ENCODE results near the gene CERT1. TPM values are rescaled to one million over a fixed set of nuclear protein-coding genes. Genes with fewer than 3 reads are reported as not detected.

The CERT1 gene
- polyA plus RNA-seq, 1 of the 3 experiments (the other 2 are of a cell fraction) = 4.5 TPM

- TF ChIP-seq TEAD4 (IDR thresholded peaks at IDR 0.05; ENCODE audit: borderline replicate concordance, insufficient read depth) = no peak
- TF ChIP-seq IRF3 (IDR thresholded peaks at IDR 0.05; ENCODE audit: low read depth, low read length) = no peak
- TF ChIP-seq REST (IDR thresholded peaks at IDR 0.05; ENCODE audit: low read depth, low read length) = no peak
Measured at GRCh38 chr5:75375414-75375813, 136.0 kb downstream of the CERT1 start (continued).

GRCh38 chr5:75374394-75374814 is 137.0 kb downstream of the CERT1 start:
- Histone ChIP-seq H3K9me2 (no peaks in the 10 kb centered on the region), H3K79me2 (ENCODE audit: insufficient read depth) (no peaks in the 10 kb centered on the region), H3K27ac (ENCODE audit: low read depth in 2 of 2, low read length in 1 of 2) (no peak overlapping the region), H3K36me3 (replicated peaks in 1 of 2; ENCODE audit: control insufficient read depth in 1 of 2, insufficient read depth in 2 of 2, low read length in 1 of 2) (peaks cover 10 to 30% of the 10 kb centered on the region in 2 experiments), H4K20me1 (ENCODE audit: insufficient read depth) (no peaks in the 10 kb centered on the region), H3K4me3 (ENCODE audit: low read depth in 2 of 2, low read length in 1 of 2) (no peak overlapping the region), H3K9ac (no peak overlapping the region), H3K27me3 (ENCODE audit: insufficient read depth) (no peaks in the 10 kb centered on the region), H3K4me1 (ENCODE audit: control insufficient read depth in 1 of 2, insufficient read depth in 2 of 2, low read depth in 1 of 2, low read length in 1 of 2) (peaks cover 0 to 2% of the 10 kb centered on the region in 2 experiments; a peak in 1 of 4 replicates), H3F3A (replicated peaks; ENCODE audit: insufficient read depth) (no peaks in the 10 kb centered on the region), H3K9me3 (no peaks in the 10 kb centered on the region), H2AFZ (ENCODE audit: low read depth) (no peak overlapping the region), H3K4me2 (no peak overlapping the region)
- ChIA-PET POLR2A (no interaction called here), CTCF (no interaction called here)
- WGBS (ENCODE audit: low lambda C conversion rate) = 96% methylated on average over 12 of the region's 12 CpGs
- TF ChIP-seq TEAD4 (IDR thresholded peaks at IDR 0.05; ENCODE audit: borderline replicate concordance, insufficient read depth) (no peak), PBX3 (IDR thresholded peaks at IDR 0.05) (no peak), RCOR1 (IDR thresholded peaks at IDR 0.05; ENCODE audit: low read length) (no peak), SIN3A (IDR thresholded peaks at IDR 0.05; ENCODE audit: borderline replicate concordance, low read depth, low read length) (no peak), JUND (IDR thresholded peaks at IDR 0.05) (no peak), FOSL2 (IDR thresholded peaks at IDR 0.05; ENCODE audit: borderline replicate concordance, low read depth) (no peak), GATA2 (CRISPR knock-in tag; IDR thresholded peaks at IDR 0.05) (no peak), GABPA (IDR thresholded peaks at IDR 0.05; ENCODE audit: low read depth) (no peak), EP300 (IDR thresholded peaks at IDR 0.05; ENCODE audit: borderline replicate concordance in 1 of 2, low read depth in 1 of 2, low read length in 1 of 2) (no peak), MXI1 (IDR thresholded peaks at IDR 0.05; ENCODE audit: low read depth, low read length) (no peak), RXRA (IDR thresholded peaks at IDR 0.05; ENCODE audit: borderline replicate concordance, low read depth) (no peak)
- no peak for DNase-seq

Measured in SK-N-SH (cell line).